HPDE6-E6E7 (cell line): ENCODE results near the gene CPPED1.

ENCODE experiments used
- DNase-seq: peaks from one replicate; pipeline ENCODE4 v3.0.0; 2011; ENCODE audit warnings: missing footprints; ENCODE audit errors: extremely low spot score

The CPPED1 gene

DNA sequence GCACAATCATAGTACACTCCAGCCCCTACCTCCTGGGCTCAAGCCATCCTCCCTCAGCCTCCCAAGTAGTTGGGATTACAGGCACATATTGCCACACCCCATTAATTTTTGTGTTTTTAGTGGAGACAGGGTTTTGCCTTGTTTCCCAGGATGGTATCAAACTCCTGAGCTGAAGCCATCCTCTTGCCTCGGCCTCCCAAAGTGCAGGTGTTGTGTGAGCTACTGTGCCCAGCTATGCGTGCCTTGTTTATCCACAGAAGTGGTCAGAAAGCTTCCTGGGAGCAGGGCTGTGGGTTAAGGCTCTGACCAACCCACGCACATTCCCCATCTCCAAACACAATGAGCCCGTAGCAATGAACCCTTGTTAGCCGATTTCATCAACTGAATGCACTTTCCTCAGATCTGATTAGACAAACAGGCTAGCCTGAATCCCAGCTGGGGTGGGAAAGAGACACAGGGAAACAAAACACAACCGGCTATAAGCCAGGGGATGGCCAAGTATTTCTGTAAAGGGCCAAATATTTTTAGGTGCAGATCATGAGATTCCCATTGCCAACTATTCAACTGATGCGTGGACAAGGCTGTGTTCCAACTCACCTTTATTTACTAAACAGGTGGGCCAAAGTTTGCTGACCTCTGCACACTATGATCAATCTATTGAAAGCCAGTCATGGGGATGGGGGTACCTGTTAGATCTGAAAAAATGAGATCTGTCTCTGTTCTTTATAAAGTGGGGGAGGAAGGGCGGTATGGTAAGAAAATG, 193.6 kb downstream of the CPPED1 start:
- DNase-seq, result no peak
